Measurements from ENCODE around the gene DRG1. TPM values are rescaled to one million over a fixed set of nuclear protein-coding genes. Genes with fewer than 3 reads are reported as not detected.

The DRG1 gene
- total and polyA plus RNA-seq, 2 donors (not counting 3 experiments of a cell fraction or from before 2014, with no cell fraction given) = 37.7 to 65.1 TPM

GRCh38 chr22:31447337-31447736 lies 47.9 kb downstream of the DRG1 start:
- Histone ChIP-seq H2AFZ (ENCODE audit: low read depth, low read length) (no peak overlapping the region), H3K4me1 (ENCODE audit: control insufficient read depth, extremely low read depth, insufficient read depth, low read length) (no peaks in the 10 kb centered on the region), H3K27ac (ENCODE audit: insufficient read depth, low read depth, low read length) (no peak overlapping the region), H3K79me2 (ENCODE audit: control insufficient read depth, insufficient read depth, low read length) (no peaks in the 10 kb centered on the region), H3K9me3 (replicated peaks; ENCODE audit: control insufficient read depth, insufficient read depth, low read length) (no peaks in the 10 kb centered on the region), H3K36me3 (ENCODE audit: control insufficient read depth in 2 of 2, extremely low read depth in 1 of 2, insufficient read depth in 2 of 2, low read length in 2 of 2) (peaks cover 12 to 21% of the 10 kb centered on the region in 2 experiments), H4K20me1 (replicated peaks; ENCODE audit: control insufficient read depth, extremely low read depth, insufficient read depth, low read length) (no peaks in the 10 kb centered on the region), H3K9me1 (replicated peaks; ENCODE audit: control insufficient read depth, extremely low read depth, insufficient read depth, low read length) (no peaks in the 10 kb centered on the region), H3K9ac (replicated peaks; ENCODE audit: extremely low read depth, insufficient read depth, low read length) (no peak overlapping the region), H3K4me2 (ENCODE audit: insufficient read depth, low read length) (no peak overlapping the region), H3K27me3 (ENCODE audit: control insufficient read depth in 2 of 2, insufficient read depth in 2 of 2, low read length in 2 of 2) (no peaks in the 10 kb centered on the region), H3K4me3 (replicated peaks in 1 of 3; ENCODE audit: insufficient read depth in 1 of 3, low read depth in 1 of 3, low read length in 3 of 3) (no peak overlapping the region)
- no TSS peak for BruUV-seq (replicated peaks)
- CTCF ChIA-PET = interaction anchor here (1.1 kb wide), 1 partner anchor 110 kb away, joined by 3 read pairs; no protein-coding TSS in a partner anchor
- no peak for DNase-seq (ENCODE audit: low read depth, low spot score)
- FAIRE-seq = no peak
- dilution Hi-C loops (cut with MboI; ENCODE audit: extremely low pct_ligation_motif_present, low sequenced_read_pairs) = no loop called here
- intact Hi-C loops (cut with micrococcal nuclease) = no loop called here
- TF ChIP-seq GATA2 (IDR thresholded peaks at IDR 0.05; ENCODE audit: insufficient read depth, insufficient read length, low read depth, low read length) = no peak
- no peak for TF ChIP-seq POLR2AphosphoS5 (IDR thresholded peaks at IDR 0.05; ENCODE audit: insufficient read depth, low read depth, low read length)
- TF ChIP-seq MYC (IDR thresholded peaks at IDR 0.05; ENCODE audit: low read depth, low read length) = no peak
- TF ChIP-seq JUN (IDR thresholded peaks at IDR 0.05; ENCODE audit: borderline replicate concordance, insufficient read depth, insufficient read length, low read depth) = no peak
- no peak for TF ChIP-seq FOS (IDR thresholded peaks at IDR 0.05; ENCODE audit: borderline replicate concordance, insufficient read depth, low read length)
- TF ChIP-seq CTCF (IDR thresholded peaks at IDR 0.05; ENCODE audit: extremely low read depth in 1 of 2, insufficient read depth in 1 of 2, low read depth in 1 of 2, low read length in 2 of 2) = no peak
- TF ChIP-seq EZH2 (IDR thresholded peaks at IDR 0.05; ENCODE audit: borderline replicate concordance, low read depth, low read length, severe bottlenecking) = no peak
- no peak for TF ChIP-seq MAX (IDR thresholded peaks at IDR 0.05; ENCODE audit: insufficient read depth, insufficient read length)
- no peak for TF ChIP-seq POLR2A (IDR thresholded peaks at IDR 0.05; ENCODE audit: low read depth, low read length)
- POLR2A ChIA-PET = no interaction called here

Measured in endothelial cell of umbilical vein (primary cell).